HG03460 (cell line): Measurements from ENCODE around the gene PTPRK.

Source experiments
- ATAC-seq: cut with Tn5 transposase; IDR thresholded peaks from one replicate; pipeline ENCODE4 v1.9.1; 2021; ENCODE audit not compliant: unreplicated experiment

PTPRK gene

GRCh38 chr6:128395596-128395995 lies 124.8 kb downstream of the PTPRK start:
- no peak for ATAC-seq

GRCh38 chr6:128395188-128395587 lies 125.2 kb downstream of the PTPRK start:
- ATAC-seq: no peak

GRCh38 chr6:128394167-128394566 lies 126.2 kb downstream of the PTPRK start:
- no peak for ATAC-seq

GRCh38 chr6:128389820-128390534 lies 130.4 kb downstream of the PTPRK start:
- no peak for ATAC-seq

DNA sequence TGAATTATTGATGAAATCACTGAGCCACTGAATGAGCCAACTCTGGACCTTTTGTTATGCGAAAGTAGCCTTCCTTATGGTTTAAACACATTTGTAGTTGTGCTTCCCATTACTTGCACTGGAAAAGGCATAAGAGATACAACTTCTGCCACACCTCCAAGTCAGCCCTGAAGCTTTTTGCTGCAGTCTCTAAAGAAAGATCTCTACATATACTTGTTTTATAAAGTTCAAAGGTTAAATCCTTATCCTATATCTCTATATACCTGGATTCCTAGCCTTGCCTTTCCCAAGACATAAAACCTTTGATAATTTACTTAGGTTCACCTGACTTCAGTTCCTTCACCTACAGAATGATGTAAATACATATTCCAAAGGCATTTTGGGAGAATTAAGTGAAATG lies 132.0 kb downstream of the PTPRK start:
- ATAC-seq: no peak

- no peak for ATAC-seq
Measured at GRCh38 chr6:128380891-128381290, 139.5 kb downstream of the PTPRK start.

- ATAC-seq: no peak
Measured at GRCh38 chr6:128379577-128379976, 140.8 kb downstream of the PTPRK start.

DNA sequence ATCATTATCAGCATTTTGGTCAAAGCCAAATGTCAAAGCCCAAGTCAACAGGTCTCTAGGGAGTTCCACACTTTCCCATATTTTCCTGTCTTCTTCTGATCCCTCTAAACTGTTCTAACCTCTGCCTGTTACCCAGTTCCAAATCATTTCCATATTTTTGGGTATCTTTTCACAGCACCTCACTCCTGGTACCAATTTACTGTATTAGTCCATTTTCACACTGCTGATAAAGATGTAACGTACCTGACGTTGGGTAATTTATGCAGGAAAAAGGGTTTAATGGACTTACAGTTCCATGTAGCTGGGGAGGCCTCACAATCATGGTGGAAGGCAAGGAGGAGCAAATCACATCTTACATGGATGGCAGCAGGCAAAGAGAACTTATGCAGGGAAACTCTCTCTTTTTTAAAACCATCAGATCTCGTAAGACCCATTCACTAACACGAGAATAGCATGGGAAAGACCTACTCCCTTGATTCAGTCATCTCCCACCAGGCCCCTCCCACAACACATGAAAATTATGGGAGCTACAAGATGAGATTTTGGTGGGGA lies 143.4 kb downstream of the PTPRK start:
- no peak for ATAC-seq

DNA sequence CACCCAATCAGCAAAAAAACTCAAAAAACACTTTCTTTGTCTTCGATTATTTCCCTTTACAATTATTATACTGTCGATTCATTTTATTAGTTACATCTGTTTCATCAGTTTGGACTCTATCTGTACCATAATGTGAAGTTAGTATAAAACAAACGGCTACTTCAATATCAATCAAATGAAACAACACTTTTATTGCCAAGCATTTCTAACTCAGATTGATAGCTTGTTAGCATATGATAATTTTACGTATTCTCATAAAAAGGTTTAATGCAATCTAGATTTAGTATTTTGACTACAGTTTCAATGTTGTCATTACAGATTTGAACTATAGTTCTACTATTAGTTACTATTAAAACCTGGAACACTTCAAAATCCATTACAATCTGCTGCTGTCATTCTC lies 149.3 kb downstream of the PTPRK start:
- ATAC-seq: no peak

- no peak for ATAC-seq
Measured at GRCh38 chr6:128370072-128370471, 150.3 kb downstream of the PTPRK start.

DNA sequence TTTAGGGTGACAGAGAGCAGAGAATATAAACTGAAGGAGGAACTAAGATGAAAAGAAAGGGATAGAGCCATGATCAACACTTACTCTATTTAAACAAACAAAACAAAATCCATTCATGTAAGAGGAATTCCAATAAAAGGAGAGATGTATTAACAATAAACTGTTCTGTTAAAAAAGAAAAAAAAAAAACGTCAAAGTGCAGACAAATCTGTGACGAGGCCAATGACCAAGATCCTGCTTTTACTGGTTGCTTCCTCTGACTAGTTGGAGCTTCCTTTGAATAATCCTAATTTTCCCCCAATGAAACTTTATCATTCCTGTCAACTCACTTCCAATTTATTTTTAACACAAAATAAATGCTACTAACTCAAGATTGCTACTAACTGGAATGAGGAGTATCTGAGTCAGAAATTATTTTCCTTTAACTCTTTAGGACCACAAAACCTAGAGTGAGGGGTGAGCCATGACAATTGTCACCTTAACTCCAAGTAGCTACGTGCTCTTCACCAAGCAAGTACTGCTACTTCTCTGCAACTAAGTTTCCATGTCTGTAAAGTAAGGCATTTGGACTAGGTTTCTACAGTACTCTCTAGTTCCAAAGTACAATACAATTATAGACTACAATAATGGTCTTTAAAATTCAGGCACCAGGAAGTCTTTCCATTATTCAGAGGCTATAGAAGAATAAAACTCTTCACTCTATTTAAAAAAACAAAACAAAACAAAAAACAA lies 152.0 kb downstream of the PTPRK start:
- ATAC-seq: no peak

GRCh38 chr6:128367437-128367836 lies 153.0 kb downstream of the PTPRK start:
- no peak for ATAC-seq

- no peak for ATAC-seq
Measured at GRCh38 chr6:128365520-128366160, 154.8 kb downstream of the PTPRK start.

- ATAC-seq: no peak
Measured at GRCh38 chr6:128364766-128365519, 155.5 kb downstream of the PTPRK start.

DNA sequence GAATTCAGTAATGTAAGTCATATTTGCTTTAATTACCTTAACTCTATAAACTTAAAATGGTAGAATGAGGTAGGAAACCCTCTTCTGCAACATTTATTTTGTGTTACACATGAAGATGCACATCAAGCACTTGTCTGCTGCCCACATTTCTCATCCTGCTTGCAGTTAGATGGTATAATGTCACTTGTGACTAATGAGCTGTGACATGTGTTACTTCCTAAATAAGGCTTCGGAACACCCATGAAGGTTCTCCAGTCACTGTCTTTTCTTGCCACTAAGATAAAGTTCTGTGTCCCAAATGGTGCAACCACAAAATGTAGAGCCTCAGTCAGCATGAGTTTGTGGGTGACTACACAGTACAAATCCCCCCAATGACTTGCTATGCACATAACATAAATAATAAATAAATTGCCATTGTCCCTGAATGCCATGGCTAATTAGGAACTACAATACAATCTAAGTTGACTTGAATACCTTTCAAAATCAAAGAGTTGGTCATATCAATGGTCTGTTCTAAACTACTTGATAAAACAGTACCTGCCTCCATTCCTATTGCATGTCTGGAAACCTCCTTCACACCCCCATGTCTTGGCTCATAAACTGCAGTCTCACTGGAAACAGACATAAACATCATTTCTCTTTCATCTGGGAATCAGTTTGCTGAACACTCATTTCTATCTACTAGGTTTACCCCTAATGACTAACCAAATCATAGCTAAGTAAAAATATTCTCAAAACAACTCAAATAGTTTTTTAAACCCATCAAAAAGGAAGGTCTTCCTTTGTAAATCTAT lies 157.2 kb downstream of the PTPRK start:
- ATAC-seq: no peak

- no peak for ATAC-seq
Measured at GRCh38 chr6:128361378-128361777, 159.0 kb downstream of the PTPRK start.

DNA sequence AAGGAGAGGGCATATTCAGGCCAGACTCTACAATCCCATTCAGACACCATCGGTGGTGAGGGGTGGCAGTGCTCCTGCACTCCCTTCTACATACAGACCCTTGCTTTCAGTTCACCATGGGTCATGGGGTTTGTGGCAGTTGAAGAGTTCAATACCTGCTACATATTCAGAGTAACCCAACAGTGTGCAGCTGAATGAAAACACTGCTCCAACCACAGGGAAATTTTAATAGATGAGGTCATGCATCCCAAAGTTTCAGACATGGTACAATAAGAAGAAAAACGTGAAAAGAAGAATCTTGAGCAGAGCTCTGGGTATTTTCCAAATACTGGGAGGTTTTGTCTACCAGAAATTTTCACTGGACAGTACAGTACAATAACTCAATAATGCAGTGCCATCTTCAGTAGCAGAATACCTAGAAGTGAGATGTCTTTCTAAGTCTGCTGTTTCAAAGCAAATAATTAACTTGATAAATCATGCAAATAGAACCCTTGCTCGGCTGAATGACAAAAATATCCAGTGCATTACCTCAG lies 162.1 kb downstream of the PTPRK start:
- ATAC-seq: no peak

DNA sequence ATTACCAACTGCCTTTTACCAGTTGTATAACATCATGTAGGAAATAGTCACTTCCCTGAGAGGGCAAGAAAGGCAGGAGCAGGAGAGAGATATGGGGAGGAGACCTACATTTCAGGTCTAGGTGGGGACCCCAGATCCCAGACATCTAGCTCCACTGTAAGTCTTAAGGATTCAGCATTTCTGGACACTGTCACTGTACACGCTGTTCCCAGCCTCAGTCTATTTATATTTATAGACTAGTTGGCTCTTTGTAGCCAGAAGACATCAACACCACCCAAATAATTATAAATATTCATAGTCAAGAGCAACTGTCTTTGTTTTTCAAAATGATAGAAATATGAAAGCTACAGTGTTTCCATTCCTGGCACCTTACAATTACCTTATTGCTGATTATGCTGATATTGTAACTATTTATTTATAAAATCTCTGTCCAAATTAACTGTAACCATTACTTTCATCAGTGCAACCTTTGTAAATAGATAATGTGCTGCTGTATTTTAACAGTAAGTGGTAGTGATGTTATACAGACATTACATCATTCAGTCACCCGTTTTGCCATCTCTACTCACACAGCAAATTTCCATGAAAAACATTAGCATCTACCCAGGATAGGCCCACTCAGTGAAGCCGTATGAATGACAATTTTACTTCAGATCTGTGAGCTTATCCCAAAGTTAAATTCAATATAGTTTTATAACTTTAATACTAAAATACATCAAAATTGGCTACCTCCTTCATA lies 162.8 kb downstream of the PTPRK start:
- ATAC-seq: no peak

- ATAC-seq: no peak
Measured at GRCh38 chr6:128352366-128352765, 168.0 kb downstream of the PTPRK start.

GRCh38 chr6:128351255-128351514 lies 169.2 kb downstream of the PTPRK start:
- ATAC-seq: no peak
